A549 (cell line): ENCODE results near the gene DAD1.

Experiments
- MAZ ChIP-seq: fragments of 150-350 bp; IDR thresholded peaks from 2 replicates; pipeline ENCODE4 v1.6.1; 2014; ENCODE audit warnings: antibody characterized with exemption, low read depth, low read length, borderline replicate concordance
- NR3C1 ChIP-seq: fragments of >200 bp; sonication (Bioruptor Twin); formaldehyde crosslinking; IDR thresholded peaks from 3 replicates; pipeline ENCODE4 v1.6.1; 2017
- SREBF2 ChIP-seq: fragments of 450-650 bp; IDR thresholded peaks from 2 replicates; pipeline ENCODE4 v1.6.1; 2014; ENCODE audit warnings: mild to moderate bottlenecking, moderate library complexity
- TF ChIP-seq, protein P1 (sequence below): fragments of >200 bp; sonication (Bioruptor Twin); formaldehyde crosslinking; IDR thresholded peaks from 3 replicates; pipeline ENCODE4 v1.5.1; 2016

DNA sequence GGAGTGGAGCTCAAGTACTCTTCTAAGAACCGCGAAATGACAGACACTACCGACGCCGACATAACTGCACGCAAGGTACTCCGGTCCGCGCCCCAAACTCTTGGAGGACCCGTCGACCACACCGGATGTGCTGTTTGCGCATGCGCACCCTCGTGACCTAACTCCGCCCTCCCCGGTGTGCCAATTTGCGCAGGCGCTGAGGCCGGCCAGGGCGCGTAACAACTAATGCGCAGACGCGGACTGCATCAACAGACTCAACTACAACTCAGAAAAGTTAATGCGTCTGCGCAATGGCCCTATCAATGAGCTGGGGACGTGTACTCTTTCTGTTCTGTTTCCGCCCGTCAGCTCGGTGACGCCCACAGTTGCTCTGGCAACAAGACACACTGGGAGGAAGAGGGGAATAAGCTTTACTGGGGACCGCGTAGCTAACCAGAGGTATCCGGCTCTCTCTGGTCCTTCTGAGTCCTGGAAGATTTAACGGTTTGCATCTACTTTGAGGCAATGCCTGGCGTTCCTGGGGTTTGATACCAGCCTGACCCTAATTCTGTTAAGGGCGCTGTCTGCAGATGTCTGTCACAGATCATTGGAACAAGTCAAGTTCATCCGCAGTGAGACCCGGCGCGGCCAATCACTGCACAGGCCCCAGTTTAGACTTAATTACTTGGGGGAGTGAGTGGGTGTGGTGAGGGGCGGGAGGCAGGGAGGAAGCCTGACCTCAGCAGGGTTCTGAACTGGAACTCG is at the start of gene DAD1:
- TF ChIP-seq, protein P1, sequence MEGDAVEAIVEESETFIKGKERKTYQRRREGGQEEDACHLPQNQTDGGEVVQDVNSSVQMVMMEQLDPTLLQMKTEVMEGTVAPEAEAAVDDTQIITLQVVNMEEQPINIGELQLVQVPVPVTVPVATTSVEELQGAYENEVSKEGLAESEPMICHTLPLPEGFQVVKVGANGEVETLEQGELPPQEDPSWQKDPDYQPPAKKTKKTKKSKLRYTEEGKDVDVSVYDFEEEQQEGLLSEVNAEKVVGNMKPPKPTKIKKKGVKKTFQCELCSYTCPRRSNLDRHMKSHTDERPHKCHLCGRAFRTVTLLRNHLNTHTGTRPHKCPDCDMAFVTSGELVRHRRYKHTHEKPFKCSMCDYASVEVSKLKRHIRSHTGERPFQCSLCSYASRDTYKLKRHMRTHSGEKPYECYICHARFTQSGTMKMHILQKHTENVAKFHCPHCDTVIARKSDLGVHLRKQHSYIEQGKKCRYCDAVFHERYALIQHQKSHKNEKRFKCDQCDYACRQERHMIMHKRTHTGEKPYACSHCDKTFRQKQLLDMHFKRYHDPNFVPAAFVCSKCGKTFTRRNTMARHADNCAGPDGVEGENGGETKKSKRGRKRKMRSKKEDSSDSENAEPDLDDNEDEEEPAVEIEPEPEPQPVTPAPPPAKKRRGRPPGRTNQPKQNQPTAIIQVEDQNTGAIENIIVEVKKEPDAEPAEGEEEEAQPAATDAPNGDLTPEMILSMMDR = no peak; the same call in 2 of the 3 replicates
- no peak for TF ChIP-seq MAZ
- TF ChIP-seq NR3C1 = no peak
- no peak for TF ChIP-seq SREBF2
